GM12892 (cell line): ENCODE data around the gene TBC1D22A.

Experiments used
- POLR2A ChIP-seq: IDR thresholded peaks from 2 replicates; pipeline ENCODE4 v1.6.1; 2011; ENCODE audit warnings: low read depth, low read length, control low read depth
- POLR2AphosphoS5 ChIP-seq: IDR thresholded peaks from 2 replicates; pipeline ENCODE4 v1.6.1; 2011; ENCODE audit warnings: low read depth, low read length, control low read depth
- TAF1 ChIP-seq: IDR thresholded peaks from 2 replicates; pipeline ENCODE4 v1.6.1; 2011; ENCODE audit warnings: low read depth, mild to moderate bottlenecking, control low read depth, low read length, borderline replicate concordance

GRCh38 chr22:47040486-47041270, 278.2 kb downstream of the TBC1D22A start:
- TF ChIP-seq POLR2A (no peak), POLR2AphosphoS5 (no peak), TAF1 (no peak)
